ENCODE measurements around the gene CDH13. TPM values are rescaled to one million over a fixed set of nuclear protein-coding genes. Genes with fewer than 3 reads are reported as not detected.

The CDH13 gene
- total RNA-seq, 1 experiment from 2014 or later, result 2.1 TPM

- H3K36me3 ChIP-seq (ENCODE audit: insufficient read depth, low read length, poor library complexity, severe bottlenecking), result no peaks in the 10 kb centered on the region
- ChIA-PET CTCF (no interaction called here), POLR2A (ENCODE audit: low non-redundant PET) (no interaction called here)
- peaks cover 20% of the 10 kb centered on the region for H3K27me3 ChIP-seq (replicated peaks; ENCODE audit: insufficient read depth, low read depth, low read length, poor library complexity)
- H3K9me3 ChIP-seq (ENCODE audit: low read depth, low read length, poor library complexity, severe bottlenecking), result no peaks in the 10 kb centered on the region
- no peak for DNase-seq (ENCODE audit: low spot score)
- no peaks in the 10 kb centered on the region for H3K4me1 ChIP-seq (ENCODE audit: insufficient read depth, low read length, poor library complexity, severe bottlenecking)
- TF ChIP-seq EZH2 (IDR thresholded peaks at IDR 0.05; ENCODE audit: borderline replicate concordance, low read depth, low read length, poor library complexity, severe bottlenecking) (no peak), CTCF (conservative IDR thresholded peaks at IDR 0.05; ENCODE audit: low read depth, low read length) (no peak)
- no peak overlapping the region for H3K4me3 ChIP-seq (ENCODE audit: low read depth, low read length, poor library complexity, severe bottlenecking)
- no TSS peak for BruUV-seq (replicated peaks)
- no peak overlapping the region for H3K27ac ChIP-seq (ENCODE audit: low read depth, low read length, poor library complexity, severe bottlenecking)
- intact Hi-C loops (cut with micrococcal nuclease; ENCODE audit: unreplicated experiment), result no loop called here
These were observed 926.2 kb downstream of the CDH13 start for GRCh38 chr16:83552930-83553329.

- no TSS peak for BruUV-seq (replicated peaks)
- POLR2A ChIA-PET (ENCODE audit: low non-redundant PET), result no interaction called here
- no peaks in the 10 kb centered on the region for H3K36me3 ChIP-seq (ENCODE audit: insufficient read depth, low read length, poor library complexity, severe bottlenecking)
- CTCF ChIA-PET, result no interaction called here
- intact Hi-C loops (cut with micrococcal nuclease; ENCODE audit: unreplicated experiment), result no loop called here
- no peaks in the 10 kb centered on the region for H3K9me3 ChIP-seq (ENCODE audit: low read depth, low read length, poor library complexity, severe bottlenecking)
- no peaks in the 10 kb centered on the region for H3K4me1 ChIP-seq (ENCODE audit: insufficient read depth, low read length, poor library complexity, severe bottlenecking)
- H3K27me3 ChIP-seq (replicated peaks; ENCODE audit: insufficient read depth, low read depth, low read length, poor library complexity), result peaks cover 20% of the 10 kb centered on the region
- no peak overlapping the region for H3K27ac ChIP-seq (ENCODE audit: low read depth, low read length, poor library complexity, severe bottlenecking)
- no peak overlapping the region for H3K4me3 ChIP-seq (ENCODE audit: low read depth, low read length, poor library complexity, severe bottlenecking)
- TF ChIP-seq CTCF (conservative IDR thresholded peaks at IDR 0.05; ENCODE audit: low read depth, low read length) (no peak), EZH2 (IDR thresholded peaks at IDR 0.05; ENCODE audit: borderline replicate concordance, low read depth, low read length, poor library complexity, severe bottlenecking) (no peak)
- DNase-seq (ENCODE audit: low spot score), result no peak
These were observed 927.3 kb downstream of the CDH13 start for GRCh38 chr16:83554096-83554495.

GRCh38 chr16:83554540-83554939 lies 927.8 kb downstream of the CDH13 start:
- no peak for TF ChIP-seq CTCF (conservative IDR thresholded peaks at IDR 0.05; ENCODE audit: low read depth, low read length)
- TF ChIP-seq EZH2 (IDR thresholded peaks at IDR 0.05; ENCODE audit: borderline replicate concordance, low read depth, low read length, poor library complexity, severe bottlenecking), result no peak
- ChIA-PET POLR2A (ENCODE audit: low non-redundant PET) (no interaction called here), CTCF (no interaction called here)
- Histone ChIP-seq H3K36me3 (ENCODE audit: insufficient read depth, low read length, poor library complexity, severe bottlenecking) (no peaks in the 10 kb centered on the region), H3K9me3 (ENCODE audit: low read depth, low read length, poor library complexity, severe bottlenecking) (no peaks in the 10 kb centered on the region), H3K27ac (ENCODE audit: low read depth, low read length, poor library complexity, severe bottlenecking) (no peak overlapping the region), H3K4me1 (ENCODE audit: insufficient read depth, low read length, poor library complexity, severe bottlenecking) (no peaks in the 10 kb centered on the region), H3K27me3 (replicated peaks; ENCODE audit: insufficient read depth, low read depth, low read length, poor library complexity) (peaks cover 20% of the 10 kb centered on the region), H3K4me3 (ENCODE audit: low read depth, low read length, poor library complexity, severe bottlenecking) (no peak overlapping the region)
- intact Hi-C loops (cut with micrococcal nuclease; ENCODE audit: unreplicated experiment), result no loop called here
- DNase-seq (ENCODE audit: low spot score), result no peak
- BruUV-seq (replicated peaks), result no TSS peak

Data from A673 (cell line).